H1 (cell line): ENCODE data around the gene PHC3. TPM values are rescaled to one million over a fixed set of nuclear protein-coding genes. Genes with fewer than 3 reads are reported as not detected.

Source experiments
- RFX5 ChIP-seq: IDR thresholded peaks from 2 replicates; pipeline ENCODE4 v1.6.1; 2011; ENCODE audit warnings: low read depth, low read length, improper control_type of control experiment, borderline replicate concordance
- polyA plus RNA-seq, 7 experiments: library from polyadenylated mRNA; depleted of rRNA in 3 of 7; stranded (reverse) in 5 of 7; unstranded in 2 of 7; fragments of >200 nt in 5 of 7; fragments of 200-250 nt in 2 of 7; gene quantifications; 1 replicate in 5 of 7; 2 replicates in 1 of 7; 4 replicates in 1 of 7; pipeline versions ENCODE4 v1.2.1 to v1.2.3, GENCODE V29; 2011 to 2013; ENCODE audit warnings: missing spikeins in 2 of 7, mixed read lengths in 2 of 7
- total RNA-seq: library from RNA; stranded (reverse); fragmentation: NEBNext Ultra II Directional; extraction: Animal tissue kit (Norgen Biotek cat#: 25700); gene quantifications from 2 replicates; pipeline ENCODE4 v1.2.1, GENCODE V29; 2021
- TF ChIP-seq, protein P1 (sequence below), 3 experiments: IDR thresholded peaks; 1 replicate in 2 of 3; 2 replicates in 1 of 3; pipeline versions ENCODE4 v1.5.1 to v1.6.1; 2011; ENCODE audit warnings: low read length in 3 of 3, mild to moderate bottlenecking in 3 of 3, inconsistent platforms in 2 of 3, low read depth in 1 of 3, moderate library complexity in 1 of 3; ENCODE audit not compliant: insufficient read depth in 1 of 3; ENCODE audit errors: control extremely low read depth in 1 of 3

PHC3 gene
- total and polyA plus RNA-seq, 2 of the 8 experiments (the other 6 are each of a cell fraction or from before 2014, with no cell fraction given) = 26.4 to 29.2 TPM

DNA sequence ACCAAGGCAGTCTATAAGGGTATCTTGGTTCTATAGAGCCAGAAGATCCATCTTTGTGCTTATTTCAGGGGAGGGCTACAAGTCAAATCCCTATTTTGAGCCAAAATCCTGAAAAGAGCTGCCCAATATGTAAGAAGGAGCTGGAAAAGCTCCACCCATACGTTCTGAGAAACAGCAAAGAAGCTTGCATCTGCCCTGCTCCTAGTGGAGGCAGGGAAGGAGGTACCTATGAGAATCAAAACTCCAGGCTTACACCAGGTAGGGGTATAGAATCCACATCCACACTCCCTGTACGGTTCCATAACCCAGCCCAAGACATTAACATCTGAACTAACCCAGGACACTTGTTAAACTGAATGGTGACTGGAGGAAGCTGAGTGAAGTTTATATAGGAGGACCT is 30.0 kb downstream of the PHC3 start (continued):
- TF ChIP-seq, protein P1, sequence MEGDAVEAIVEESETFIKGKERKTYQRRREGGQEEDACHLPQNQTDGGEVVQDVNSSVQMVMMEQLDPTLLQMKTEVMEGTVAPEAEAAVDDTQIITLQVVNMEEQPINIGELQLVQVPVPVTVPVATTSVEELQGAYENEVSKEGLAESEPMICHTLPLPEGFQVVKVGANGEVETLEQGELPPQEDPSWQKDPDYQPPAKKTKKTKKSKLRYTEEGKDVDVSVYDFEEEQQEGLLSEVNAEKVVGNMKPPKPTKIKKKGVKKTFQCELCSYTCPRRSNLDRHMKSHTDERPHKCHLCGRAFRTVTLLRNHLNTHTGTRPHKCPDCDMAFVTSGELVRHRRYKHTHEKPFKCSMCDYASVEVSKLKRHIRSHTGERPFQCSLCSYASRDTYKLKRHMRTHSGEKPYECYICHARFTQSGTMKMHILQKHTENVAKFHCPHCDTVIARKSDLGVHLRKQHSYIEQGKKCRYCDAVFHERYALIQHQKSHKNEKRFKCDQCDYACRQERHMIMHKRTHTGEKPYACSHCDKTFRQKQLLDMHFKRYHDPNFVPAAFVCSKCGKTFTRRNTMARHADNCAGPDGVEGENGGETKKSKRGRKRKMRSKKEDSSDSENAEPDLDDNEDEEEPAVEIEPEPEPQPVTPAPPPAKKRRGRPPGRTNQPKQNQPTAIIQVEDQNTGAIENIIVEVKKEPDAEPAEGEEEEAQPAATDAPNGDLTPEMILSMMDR (IDR thresholded peaks at IDR 0.05; ENCODE audit: control extremely low read depth in 1 of 3, insufficient read depth in 1 of 3, low read depth in 1 of 3, low read length in 3 of 3) = no peak
- TF ChIP-seq RFX5 = no peak
